Frontal cortex (tissue), 4 donors: ENCODE results near the gene SLX4. TPM values are rescaled to one million over a fixed set of nuclear protein-coding genes. Genes with fewer than 3 reads are reported as not detected.

Experiments used
- DNase-seq, 2 donors: peaks; one replicate each; pipeline ENCODE4 v3.0.0; 2012; ENCODE audit warnings: low spot score in 2 of 2
- FAIRE-seq: peaks from 2 replicates; lab custom pipeline; 2012; peaks lifted over from hg19 to GRCh38; lab: Jason Lieb, UNC
- total RNA-seq: library from RNA; depleted of rRNA; stranded (reverse); fragments of >200 nt; gene quantifications from one replicate; pipeline ENCODE4 v1.2.3, GENCODE V29; 2014
- donor health status: control.
- donor health status: control.
- donor health status: control.

Gene SLX4
- total RNA-seq, 1 donor from 2014 or later = 4.5 TPM

- FAIRE-seq (no peak), DNase-seq (no peak)
Observed at GRCh38 chr16:3607161-3607560, 4.2 kb downstream of the SLX4 start.

- no peak for DNase-seq
Observed at GRCh38 chr16:3606441-3606840, 5.0 kb downstream of the SLX4 start.

DNA sequence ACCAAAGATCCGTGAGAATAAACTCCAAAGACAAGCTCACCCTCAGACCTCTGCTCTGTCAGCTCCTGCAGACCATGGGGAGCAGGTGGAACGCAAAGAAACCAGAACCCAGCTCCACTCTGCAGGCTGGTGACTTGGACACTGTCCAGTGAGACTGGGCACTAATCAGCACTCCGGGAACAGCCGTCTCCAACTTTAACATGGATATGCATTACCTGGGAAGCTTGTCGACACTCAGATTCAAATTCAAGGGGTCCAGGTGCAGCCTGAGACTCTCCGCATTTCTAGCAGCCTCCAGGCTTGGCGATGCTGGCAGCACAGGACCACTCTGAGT is 9.1 kb downstream of the SLX4 start:
- no peak for DNase-seq
- no peak for FAIRE-seq

More at GRCh38 chr16:3606441-3606840, 5.0 kb downstream of the SLX4 start:
- FAIRE-seq = no peak

DNA sequence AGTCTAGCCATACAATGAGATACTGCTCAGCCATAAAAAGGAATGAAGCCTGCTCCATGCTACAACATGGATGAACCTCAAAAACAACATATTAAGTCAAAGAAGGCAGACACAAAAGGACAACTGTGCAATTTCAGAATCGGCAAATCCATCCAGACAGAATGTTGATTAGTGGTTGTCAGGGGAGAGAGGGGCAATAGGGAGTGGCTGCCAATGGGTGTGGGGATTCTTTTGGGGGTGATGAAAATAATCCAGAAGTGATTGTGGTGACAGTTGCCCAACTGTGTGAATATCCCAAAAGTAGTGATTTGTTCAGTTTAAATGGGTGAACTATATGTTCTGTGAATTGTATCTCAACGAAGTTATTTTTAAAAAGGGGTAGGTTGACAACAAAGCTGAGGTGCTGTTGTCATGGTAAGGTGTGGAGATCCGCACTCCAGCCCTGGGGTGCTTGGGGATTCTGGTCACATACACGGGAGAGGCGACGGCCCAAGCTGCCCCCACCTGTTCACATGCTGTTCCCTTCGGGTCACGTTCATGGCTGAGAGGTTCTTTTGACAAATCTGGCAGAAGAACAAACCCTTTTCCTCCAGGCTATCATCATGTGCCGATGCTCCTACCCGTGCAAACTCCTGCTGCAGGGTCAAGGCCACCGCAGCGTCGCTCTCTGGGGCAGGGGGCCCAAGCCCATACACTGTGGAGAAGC is 9.6 kb downstream of the SLX4 start:
- FAIRE-seq (no peak), DNase-seq (no peak)

DNA sequence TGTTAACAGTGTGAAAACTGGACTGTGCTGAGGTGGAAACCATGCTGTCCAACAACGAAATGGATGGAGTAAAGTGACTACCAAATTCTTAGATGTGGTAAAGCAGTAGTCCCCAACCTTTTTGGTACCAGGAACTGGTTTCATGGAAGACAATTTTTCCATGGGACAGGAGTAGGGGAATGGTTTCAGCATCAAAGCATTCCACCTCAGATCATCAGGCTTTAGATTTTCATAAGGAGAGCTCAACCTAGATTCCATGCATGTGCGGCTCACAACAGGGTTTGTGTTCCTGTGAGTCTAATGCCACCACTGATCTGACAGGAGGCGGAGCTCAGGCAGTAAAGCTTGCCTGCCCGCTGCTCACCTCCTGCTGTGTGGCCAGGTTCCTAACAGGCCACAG is 11.5 kb downstream of the SLX4 start:
- DNase-seq = no peak
- no peak for FAIRE-seq

DNA sequence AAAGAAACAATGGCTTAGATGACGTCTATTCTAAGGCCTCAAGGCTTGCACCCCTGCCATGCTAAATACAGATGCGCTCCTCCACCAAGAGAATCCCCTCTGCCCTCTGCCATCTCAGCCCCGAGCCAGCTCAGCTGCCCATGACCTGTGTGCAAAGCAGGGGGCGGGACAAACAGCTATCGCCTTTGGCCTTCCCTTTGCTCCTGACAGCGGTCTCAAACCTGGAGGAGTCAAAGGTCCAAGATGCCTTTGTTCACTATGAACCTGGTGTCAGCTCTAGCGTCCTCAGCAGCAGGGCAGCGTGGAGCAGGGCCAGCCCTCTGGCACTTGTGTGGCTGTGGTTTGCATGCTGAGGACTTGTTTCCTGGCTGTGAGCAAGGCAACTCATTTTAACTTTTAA is 12.3 kb downstream of the SLX4 start:
- no peak for FAIRE-seq
- peak in 1 of 2 donors; percentile 2 for DNase-seq

DNA sequence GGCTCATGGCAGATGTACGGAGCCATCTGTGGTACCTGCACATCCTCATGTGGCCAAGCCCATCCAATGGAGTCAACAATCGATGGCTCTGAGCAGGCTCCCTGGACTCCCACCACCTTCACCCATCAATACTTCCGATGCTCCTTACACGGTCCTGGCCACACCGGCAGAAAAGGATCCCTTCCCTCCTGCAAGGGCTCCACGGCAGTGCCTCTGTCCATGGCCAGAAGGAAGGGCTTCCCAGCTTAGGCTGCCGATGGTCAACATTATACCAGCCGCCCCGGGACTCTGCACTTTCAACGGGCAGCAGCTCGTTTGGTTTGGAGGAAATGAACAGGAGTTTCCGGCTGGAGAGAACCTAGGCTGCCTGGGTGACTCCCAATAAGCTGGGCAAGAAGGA is 13.2 kb downstream of the SLX4 start:
- DNase-seq (peak in 1 of 2 donors; percentile 1), FAIRE-seq (no peak)

DNA sequence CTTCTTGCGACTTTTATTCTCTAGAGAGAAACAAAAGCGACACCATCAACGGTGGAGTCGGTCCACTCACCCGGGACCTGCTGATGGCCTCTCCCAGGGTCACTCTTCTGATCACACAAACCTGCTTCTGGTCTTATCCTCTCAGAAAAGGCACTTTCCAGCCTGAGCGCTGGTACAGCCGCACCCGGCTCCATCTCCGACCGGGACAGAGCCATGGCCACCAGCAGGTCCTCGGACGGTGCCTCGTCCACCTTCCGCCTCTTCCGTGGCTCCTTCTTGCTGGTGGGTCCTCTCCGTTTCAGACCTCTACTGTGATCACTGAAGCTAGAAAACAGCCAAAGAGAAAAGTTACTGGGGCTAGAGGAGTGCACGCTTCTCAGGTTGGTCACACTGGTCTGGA is 13.7 kb downstream of the SLX4 start:
- FAIRE-seq (no peak), DNase-seq (no peak)

DNA sequence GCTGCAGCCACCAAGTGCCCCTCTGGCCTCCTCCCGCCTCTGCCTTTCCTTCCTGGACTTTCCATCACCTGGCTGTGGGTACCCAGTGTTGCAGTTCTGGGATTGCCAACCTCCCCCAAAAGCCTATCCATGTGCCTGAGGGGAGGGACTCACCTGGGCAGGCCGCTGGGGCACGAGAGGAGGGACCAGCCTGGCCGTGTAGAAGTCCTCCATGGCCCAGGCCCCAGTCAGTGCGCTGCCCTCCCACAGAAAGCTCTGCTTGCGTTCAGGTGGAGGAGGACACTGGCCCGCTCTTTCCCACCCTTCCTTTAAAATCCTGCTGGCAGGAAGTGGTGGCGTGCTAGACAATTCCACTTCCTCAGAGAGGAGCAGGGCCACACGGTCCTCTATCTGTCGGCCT is 14.2 kb downstream of the SLX4 start:
- FAIRE-seq (no peak), DNase-seq (no peak)

- no peak for DNase-seq
- FAIRE-seq = no peak
Observed at GRCh38 chr16:3596101-3596861, 15.1 kb downstream of the SLX4 start.

DNA sequence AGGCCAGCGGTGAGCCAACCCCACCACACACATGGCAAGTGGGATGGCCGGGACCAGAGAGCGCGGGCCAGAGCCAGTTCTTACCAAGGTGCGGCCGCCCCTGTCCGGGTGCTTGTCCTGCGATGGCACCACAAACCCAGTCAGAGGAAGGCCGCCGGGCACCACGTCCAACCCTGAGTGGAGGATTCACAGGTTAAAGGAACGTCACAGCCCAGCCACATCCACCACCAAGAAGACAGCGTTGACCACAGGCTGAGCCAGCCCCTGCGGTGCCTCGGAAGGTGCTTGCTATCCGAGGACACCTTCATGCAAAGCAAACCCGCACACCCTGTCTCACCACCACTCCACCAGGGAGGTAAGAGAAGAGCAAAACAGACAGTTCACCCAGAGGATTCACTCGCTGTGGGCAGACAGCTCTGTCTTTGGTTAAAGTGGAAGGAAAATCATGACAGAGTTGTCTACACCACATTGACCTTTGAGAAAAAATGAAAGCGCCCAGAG is 15.8 kb downstream of the SLX4 start:
- FAIRE-seq (no peak), DNase-seq (no peak)

- DNase-seq (no peak), FAIRE-seq (no peak)
Observed at GRCh38 chr16:3595110-3595486, 16.3 kb downstream of the SLX4 start.

DNA sequence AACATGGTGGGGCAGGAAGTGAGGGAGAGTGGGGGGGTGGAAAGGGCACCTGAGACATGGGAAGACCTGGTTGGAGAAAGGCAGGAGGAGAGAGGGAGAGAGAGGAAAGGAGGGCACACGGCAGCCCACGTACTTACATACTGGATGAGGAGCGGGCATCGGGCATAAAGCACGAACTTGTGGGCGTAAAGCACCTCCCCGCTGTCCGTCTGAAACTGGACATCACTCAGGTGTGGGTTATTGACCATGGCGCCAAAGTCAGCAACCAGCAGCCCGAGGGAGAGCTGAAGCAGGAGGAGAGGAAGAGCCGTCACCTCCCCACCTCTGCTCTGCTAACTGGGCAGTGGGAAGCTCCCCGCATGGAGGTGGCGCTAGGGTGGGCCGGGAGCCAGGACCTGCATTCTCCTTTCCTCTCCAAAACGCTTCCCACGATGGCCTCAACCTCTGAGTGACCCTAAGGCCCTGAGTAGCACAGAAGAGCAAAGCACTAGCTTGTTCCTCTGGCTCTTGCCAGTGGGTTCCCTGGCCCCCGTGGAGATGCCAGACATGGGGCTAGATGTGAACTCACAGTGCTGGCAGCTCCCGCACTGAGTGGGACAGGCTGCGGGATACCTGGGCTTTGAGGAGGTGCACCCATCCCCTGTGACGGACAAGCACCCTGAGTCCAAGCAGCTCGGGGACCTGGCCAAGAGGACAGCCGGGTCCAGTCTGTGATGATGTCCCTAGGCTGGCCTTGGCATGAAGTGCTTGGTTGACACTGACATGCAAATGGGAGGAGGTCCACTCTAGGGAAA is 16.9 kb downstream of the SLX4 start:
- DNase-seq = no peak

GRCh38 chr16:3592559-3592958 is 18.8 kb downstream of the SLX4 start:
- FAIRE-seq (no peak), DNase-seq (no peak)

More for the DNA sequence above, 16.9 kb downstream of the SLX4 start:
- FAIRE-seq = no peak

- FAIRE-seq = no peak
- no peak for DNase-seq
Observed at GRCh38 chr16:3591991-3592390, 19.4 kb downstream of the SLX4 start.

GRCh38 chr16:3591436-3591803 is 20.0 kb downstream of the SLX4 start:
- FAIRE-seq (no peak), DNase-seq (no peak)

DNA sequence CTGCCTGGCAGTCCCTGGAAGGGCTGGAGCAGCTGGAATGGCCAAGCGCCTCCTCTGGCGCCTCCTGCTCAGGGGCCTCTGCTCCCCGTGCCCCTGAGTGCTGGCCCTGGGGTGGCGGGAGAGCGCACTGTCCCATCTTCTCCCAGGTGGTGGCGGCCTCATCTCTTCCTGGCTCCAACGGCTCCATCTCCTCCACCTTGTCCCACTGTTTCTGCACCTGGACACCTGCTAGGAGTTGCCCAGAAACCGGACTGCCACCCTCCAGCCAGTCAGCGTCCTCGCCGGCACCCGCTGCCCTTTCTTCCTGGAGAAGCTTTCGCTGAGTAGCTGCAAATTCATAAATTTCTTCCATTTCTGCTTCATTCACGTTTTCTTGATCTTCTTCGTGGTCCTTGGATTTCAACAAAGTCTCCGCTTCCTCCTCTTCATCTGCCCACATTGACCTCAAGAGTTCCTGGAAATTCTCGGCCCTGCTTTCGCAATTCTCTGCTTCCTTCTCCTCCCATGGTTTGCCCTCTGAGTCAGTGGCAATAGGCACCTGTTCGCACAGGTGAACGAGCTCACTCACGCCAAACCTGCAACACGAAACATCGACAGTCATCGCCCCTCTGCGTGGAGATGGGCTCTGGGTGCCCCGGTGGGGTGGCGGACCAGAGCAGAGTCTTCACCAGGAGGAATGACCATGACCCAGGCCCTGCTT is 20.5 kb downstream of the SLX4 start:
- FAIRE-seq (no peak), DNase-seq (no peak)

DNA sequence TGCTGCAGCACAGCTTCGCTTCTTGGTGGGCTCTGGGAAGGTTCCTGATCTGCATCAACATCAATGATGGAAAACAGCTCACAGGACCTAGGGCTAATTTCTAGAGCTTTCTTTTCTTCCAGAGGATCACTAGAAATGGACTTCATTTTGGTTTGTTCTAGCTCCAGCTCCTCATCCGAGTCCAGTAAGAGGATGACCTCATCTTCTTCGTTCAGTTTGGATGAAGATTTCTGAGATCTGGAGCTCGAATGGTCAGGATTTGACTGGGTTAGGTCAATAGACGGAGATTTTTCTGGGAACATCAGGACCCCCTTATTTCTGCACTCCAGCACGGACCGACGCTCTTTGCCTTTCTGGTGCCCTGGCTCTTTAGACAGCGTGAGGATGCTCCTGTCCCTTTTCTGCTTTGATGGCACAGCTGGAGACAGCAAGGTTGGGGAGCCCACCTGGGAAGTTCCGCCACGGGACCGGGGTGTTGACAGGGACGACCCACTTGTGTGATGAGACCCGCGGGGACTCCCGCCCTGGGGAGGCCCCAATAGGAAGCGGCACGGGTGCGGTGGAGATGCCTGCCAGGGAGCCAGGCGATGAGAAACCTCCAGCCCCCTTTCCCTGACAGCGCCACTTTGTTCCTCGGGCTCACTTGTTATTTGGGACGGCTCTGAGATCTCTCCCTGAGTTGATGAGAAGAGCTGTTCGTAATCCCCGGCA is 21.3 kb downstream of the SLX4 start:
- FAIRE-seq = no peak
- no peak for DNase-seq

DNA sequence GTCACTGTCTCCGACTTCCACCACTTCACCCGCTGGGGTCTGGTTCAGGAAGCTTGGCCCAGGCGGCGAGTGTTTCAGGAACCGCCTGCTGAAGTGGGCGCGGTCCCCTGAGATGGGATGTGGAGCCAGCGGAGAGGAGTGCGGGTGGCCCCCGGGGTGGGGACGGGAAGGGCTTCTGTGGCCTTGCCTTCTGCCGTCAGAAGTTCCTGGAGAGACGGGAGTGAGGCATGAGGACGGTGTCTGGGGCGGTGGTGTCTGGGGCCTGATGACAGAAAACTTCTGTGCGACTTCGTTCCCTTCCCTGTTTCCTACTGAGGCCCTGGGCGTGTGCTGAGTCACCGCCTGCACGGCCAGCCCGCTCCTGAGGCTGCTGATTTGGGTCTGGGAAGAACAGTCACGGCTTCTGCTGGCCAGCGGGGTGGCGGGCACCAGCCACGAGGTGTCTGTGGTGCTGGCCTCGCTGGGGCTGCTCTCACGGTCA is 21.9 kb downstream of the SLX4 start:
- no peak for FAIRE-seq
- no peak for DNase-seq
